Stimulated activated naive CD8-positive, alpha-beta T cell treated with anti-CD3 and anti-CD28 coated beads, Interleukin-15, Interleukin-2, amounts not matched to agents 100 U/mL and 50 U/mL, for 24 hours (primary cell): Measurements from ENCODE around the gene TES.

ENCODE experiments used
- ATAC-seq: fragments of 150-1000 bp; cut with Tn5 transposase; one replicate; pipeline ENCODE4 v1.10.0; 2021
- DNase-seq: peaks from one replicate; pipeline ENCODE4 v3.0.0; 2021

The TES gene

DNA sequence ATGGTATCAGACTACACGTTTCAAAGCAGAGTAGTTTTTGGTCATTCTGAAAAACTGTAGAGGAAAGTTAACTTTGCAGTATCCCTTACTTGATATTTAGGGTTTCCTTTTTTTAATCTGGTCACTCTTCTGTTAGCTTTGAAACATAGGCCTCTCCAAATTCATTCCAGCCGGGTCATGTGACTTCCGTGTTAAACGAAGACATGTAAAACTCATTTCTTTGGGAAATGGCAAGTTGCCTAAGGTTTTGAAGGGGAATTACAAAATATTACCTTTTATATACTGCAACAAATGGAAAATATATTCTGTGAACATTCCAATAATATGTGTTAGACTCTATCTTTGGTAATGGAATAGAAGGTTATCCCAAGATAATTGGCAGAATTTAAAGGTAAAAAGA is 9.5 kb downstream of the TES start:
- no peak for ATAC-seq
- no peak for DNase-seq

DNA sequence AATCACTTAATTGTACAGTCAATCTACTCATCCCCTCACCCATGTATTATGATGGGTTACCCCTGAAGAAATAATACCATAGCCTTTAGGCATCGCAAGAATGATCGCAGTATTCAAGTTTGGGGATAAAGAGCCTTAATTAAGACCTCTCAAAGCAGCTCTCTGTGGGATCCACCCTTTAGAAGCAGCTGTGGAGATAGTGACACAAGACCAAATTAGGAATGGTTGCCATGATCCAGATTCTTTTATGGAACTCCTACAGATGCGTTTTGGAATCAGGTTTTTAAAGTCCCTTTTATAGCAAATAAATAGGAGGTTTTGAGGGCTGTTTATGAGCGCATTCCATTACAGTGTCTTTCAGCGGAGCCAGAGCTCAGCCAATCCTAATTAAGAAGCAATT is 12.2 kb downstream of the TES start:
- DNase-seq: no peak
- no peak for ATAC-seq

DNA sequence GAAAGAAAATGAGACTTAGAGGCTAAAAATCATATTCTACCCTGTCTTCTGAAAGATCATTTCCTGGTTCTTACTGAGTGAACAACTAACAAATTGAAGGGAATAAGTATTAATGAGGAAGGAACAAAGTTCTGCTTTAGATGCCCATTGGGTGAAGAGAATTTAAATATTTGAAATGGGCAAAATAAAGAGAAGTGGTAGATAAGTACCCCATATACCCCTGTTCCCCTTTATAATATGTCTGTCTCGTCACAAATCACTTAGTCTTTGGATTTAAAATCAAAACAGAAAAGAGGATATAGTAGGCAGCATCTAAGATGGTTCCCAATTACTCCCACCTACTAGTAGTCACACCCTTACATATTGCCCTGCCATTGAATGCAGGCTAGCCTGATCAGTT is 13.2 kb downstream of the TES start:
- ATAC-seq (no peak), DNase-seq (no peak)

GRCh38 chr7:116224492-116225098 is 14.3 kb downstream of the TES start:
- peak; percentile 66 for ATAC-seq
- DNase-seq: no peak

- DNase-seq (no peak), ATAC-seq (no peak)
Measured at GRCh38 chr7:116225860-116226259, 15.5 kb downstream of the TES start.

- no peak for ATAC-seq
- DNase-seq: no peak
Measured at GRCh38 chr7:116226664-116227063, 16.3 kb downstream of the TES start.

- DNase-seq: no peak
- ATAC-seq: no peak
Measured at GRCh38 chr7:116227678-116228239, 17.4 kb downstream of the TES start.

DNA sequence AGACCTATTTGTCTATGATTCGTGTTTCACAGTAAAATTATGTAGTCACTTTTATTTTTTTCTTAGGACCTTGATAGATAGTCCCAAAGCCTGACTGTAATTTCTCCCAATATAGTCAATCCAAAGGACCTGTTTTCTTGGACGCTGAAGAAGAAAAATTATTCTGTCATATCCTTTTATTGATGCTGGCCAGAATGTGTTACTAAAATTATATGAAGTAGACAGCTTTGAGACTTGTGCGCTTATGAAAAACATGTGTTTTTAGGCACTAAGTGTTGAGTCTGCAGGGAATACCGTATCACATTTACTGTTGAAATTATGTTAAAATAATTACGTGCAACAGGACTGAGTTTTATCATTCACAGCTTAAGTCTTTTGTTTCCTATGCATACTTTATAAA is 17.9 kb downstream of the TES start:
- ATAC-seq: no peak
- no peak for DNase-seq

DNA sequence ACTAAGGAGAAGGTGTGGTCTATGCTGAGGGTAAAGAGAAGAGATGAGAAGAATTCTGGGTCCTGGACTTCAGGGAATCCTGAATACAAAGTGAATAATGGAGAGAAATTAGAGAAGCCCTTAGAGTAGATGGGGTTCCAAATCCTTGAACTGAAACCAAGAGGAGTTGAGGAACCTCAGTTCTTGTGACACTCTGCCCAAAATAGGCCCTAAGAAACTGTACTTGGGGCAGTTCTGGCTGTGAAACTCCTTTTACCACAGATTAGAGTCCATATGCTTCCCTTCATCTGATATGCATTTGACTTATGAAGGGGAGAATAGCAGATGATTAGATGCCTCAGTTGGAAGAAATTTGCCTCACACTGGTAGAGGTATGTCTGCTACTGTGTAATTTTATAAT is 19.0 kb downstream of the TES start:
- no peak for DNase-seq
- no peak for ATAC-seq

GRCh38 chr7:116230191-116231005 is 20.1 kb downstream of the TES start:
- DNase-seq (no peak), ATAC-seq (peak; percentile 36)

GRCh38 chr7:116231543-116231942 is 21.2 kb downstream of the TES start:
- no peak for DNase-seq

DNA sequence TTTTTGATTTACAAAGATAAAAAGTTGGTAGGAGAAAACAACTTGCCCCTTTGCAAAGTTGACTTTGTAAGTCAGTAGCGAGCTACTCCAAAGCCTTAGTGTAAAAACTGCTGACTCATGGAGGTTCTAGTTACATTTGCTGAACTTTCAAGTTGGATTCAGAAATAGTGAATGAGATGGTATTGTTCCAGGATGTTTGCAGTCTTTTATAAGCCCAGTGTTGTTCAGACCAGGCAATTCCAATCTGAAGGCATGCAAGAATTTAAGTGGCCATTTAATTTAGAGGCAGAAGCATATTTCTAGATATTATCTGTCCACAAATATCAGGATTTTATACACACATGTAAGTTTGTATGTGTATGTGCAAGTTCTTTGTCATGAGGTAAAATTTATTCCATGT is 21.6 kb downstream of the TES start:
- ATAC-seq (no peak), DNase-seq (no peak)

More at GRCh38 chr7:116231543-116231942, 21.2 kb downstream of the TES start:
- ATAC-seq: no peak

DNA sequence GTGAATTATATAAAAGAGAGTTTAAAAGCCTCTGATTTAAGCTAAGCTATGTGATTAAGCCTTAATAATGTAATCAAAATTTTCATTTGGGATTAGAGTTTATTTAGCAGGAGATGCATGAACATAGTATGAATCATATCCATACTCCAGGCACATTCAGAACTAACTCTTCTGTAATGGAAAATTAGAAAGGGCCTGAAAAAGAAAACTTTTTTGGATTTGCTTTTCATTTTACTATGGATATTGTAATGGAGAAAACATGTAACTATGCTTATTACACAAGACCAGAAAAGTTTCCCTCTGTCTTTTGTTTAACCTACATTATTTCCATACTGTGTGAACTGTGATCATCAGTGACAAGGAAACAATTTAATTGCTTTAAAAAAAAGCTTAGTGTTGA is 22.0 kb downstream of the TES start:
- no peak for DNase-seq
- ATAC-seq: no peak

DNA sequence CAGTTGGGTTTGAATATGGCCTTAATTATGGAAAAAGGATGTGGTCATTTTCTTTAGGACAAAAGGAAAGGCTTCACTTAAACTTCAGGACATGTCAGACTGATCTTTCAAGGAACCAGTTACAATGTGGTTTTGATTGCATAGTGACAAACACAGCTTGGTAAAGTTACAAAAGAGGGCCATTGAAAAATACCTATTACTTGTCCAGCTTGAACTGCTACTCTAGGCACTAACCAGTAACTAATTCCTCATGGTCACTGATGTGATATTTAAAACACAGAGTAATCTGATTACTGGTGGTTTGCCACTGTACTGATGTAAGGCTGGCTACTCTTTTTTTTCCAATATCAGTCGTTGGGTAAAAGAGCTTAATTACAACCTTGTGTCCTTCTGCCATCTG is 22.6 kb downstream of the TES start:
- no peak for ATAC-seq
- DNase-seq: no peak

DNA sequence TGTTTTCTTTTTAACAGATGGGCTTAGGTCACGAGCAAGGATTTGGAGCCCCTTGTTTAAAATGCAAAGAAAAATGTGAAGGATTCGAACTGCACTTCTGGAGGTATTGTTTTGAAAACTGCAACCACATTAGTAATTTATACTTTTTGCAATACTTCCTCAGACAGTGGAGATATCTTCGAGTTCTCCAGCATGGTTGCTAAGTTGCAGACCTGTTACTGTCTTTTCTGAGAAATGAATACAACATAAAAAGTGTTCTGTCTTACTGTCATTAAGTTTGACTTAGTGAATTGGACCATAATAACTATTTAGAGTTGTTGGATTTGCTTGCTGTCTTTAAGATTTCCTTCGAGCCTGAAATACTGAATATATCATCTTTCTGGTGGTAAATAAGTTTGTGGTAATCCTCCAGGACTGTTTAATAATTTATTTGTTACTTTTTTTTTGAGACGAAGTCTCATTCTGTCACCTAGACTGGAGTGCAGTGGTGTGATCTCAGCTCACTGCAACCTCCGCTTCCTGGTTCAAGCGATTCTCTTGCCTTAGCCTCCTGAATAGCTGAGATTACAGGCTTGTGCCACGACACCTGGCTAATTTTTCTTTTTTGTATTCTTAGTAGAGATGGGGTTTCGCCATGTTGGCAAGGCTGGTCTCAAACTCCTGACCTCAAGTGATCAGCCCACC is 24.3 kb downstream of the TES start:
- ATAC-seq: no peak
- no peak for DNase-seq

DNA sequence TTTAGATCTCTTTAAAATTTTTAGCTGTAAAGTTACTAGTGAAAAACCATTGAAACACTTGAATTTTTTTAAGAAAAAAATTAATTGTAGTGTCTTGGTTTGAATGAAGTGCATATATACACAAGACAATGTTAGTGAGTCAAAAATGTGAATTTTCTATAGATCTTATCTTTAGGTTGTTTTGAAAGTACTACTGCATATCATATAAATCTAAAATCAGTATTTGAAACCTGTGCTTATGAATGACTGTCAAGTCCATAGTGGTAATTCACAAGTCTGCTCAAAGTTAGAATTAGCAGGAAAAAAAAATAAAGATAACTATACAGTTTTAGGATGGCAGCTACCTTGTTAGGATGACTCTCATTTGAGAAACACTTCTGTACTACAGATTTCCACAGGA is 25.0 kb downstream of the TES start:
- DNase-seq (no peak), ATAC-seq (no peak)

- DNase-seq: peak; percentile 49
- no peak for ATAC-seq
Measured at GRCh38 chr7:116236020-116236630, 25.8 kb downstream of the TES start.

DNA sequence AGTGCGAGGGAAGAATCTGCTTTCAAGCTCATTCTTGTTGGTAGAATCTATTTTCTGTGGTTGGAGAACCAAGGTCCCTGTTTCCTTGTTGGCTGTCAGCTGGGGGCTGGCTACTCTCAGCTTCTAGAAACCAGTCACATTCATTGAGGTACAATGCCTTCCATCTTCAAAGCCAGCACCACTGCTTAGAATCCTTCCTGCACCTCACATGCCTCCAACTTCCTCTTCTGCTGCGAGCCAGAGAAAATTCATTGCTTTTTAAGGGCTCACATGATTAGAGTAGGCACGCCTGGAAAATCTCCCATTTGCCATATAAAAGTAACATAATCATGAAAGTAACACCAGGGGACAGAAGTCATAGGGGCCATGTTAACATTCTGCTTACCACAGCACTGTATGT is 28.7 kb downstream of the TES start:
- ATAC-seq (no peak), DNase-seq (no peak)

GRCh38 chr7:116239434-116239833 is 29.1 kb downstream of the TES start:
- ATAC-seq: no peak
- no peak for DNase-seq

DNA sequence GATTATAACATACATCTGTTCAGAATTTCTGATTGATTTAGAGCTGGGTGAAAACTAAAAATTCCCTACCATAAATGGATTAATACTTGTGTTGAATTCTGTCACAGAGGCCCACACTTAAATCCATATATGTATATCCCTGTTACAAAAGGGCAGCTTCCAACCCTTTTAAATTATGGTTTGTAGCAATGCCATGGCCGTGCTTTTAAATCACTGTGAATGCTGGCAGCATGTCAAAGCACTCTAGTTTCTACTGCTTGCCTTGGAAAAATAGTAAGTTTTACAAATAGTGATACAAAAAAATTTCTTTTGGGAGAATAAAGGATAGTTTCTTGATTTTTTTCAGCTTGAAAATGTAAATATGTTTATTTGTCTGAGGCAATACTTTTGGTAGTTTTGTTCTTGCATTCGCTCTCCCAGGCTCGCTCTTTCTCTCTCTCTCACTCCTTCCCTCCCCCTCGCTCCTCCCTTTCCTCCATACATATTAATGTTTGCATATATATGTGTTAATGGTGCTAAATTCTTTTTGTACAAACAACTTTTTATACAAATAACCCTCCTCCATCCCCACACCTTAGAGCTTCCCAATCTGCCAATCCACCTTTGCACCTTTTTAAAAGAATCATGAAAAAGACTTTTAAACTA is 29.8 kb downstream of the TES start:
- ATAC-seq (no peak), DNase-seq (no peak)

GRCh38 chr7:116241291-116241690 is 31.0 kb downstream of the TES start:
- no peak for ATAC-seq
- DNase-seq: no peak

DNA sequence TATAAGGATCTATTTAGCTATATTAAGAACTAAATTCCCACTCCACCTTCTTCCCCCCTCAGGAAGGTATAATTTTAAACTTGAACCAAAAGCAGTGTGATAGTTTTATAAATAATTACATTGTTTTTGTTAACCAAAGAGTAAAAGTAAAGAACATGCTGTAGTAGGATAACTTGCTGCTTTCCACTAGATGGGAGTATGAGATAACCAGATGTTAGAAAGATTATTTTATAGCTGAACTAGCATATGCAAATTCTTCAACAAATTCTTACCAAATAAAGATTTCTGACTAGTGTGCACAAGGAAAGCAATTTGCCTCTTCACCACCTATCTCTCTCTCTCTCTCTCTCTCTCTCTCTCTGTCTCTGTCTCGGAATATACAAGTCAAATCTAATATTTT is 31.8 kb downstream of the TES start:
- DNase-seq (no peak), ATAC-seq (no peak)
